Memory B cell (primary cell): ENCODE results near the gene NT5C1B.
A peak's percentile ranks its signal among the peaks of the same experiment; 100 is the strongest.

Experiments
- ATAC-seq: fragments of 150-1000 bp; cut with Tn5 transposase; 2 replicates; pipeline ENCODE4 v1.10.0; 2021; ENCODE audit warnings: low read depth, mild to moderate bottlenecking, moderate library complexity
- DNase-seq, 2 donors: peaks; one replicate each; pipeline ENCODE4 v3.0.0; 2022; ENCODE audit warnings: low spot score in 2 of 2
- H3K27ac Mint-ChIP-seq: one replicate; pipeline ENCODE4 v1.8.0; 2022; ENCODE audit warnings: mild to moderate bottlenecking, moderate library complexity, mixed read lengths
- H3K27me3 Mint-ChIP-seq: one replicate; pipeline ENCODE4 v1.8.0; 2022; ENCODE audit warnings: mixed read lengths
- H3K36me3 Mint-ChIP-seq: one replicate; pipeline ENCODE4 v1.8.0; 2022; ENCODE audit warnings: mild to moderate bottlenecking, mixed read lengths
- H3K4me1 Mint-ChIP-seq: one replicate; pipeline ENCODE4 v1.8.0; 2022; ENCODE audit warnings: mixed read lengths
- H3K4me3 Mint-ChIP-seq: one replicate; pipeline ENCODE4 v1.8.0; 2022; ENCODE audit warnings: mild to moderate bottlenecking, moderate library complexity, mixed read lengths
- H3K9me3 Mint-ChIP-seq: one replicate; pipeline ENCODE4 v1.8.0; 2022; ENCODE audit warnings: mixed read lengths

The NT5C1B gene

GRCh38 chr2:18551623-18552022 lies 37.7 kb downstream of the NT5C1B start:
- Mint-ChIP-seq H3K27ac (no peak overlapping the region), H3K9me3 (no peaks in the 10 kb centered on the region), H3K27me3 (no peaks in the 10 kb centered on the region), H3K4me1 (peaks cover 28% of the 10 kb centered on the region), H3K36me3 (peaks cover 23% of the 10 kb centered on the region), H3K4me3 (no peak overlapping the region)
- ATAC-seq (no peak), DNase-seq (no peak)

DNA sequence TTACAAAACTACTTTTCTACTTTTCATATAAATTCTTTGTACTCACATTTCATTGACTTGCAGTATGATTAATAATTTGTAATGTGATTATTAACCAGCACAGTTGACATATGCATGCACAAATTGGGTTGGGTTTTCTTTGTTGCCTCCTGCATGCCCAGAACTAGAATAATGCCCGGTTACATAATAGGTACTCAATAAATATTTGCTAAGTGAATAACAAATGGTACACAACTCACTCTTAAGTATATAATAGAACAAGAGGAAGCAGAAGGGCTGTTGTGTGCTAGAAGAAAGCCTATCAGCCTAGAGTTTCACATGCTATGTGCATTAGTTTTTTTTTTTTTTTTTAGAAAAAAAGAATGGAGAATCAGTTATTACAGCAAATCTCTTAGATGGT lies 38.2 kb downstream of the NT5C1B start:
- Mint-ChIP-seq H3K27me3 (no peaks in the 10 kb centered on the region), H3K27ac (no peak overlapping the region), H3K4me3 (no peak overlapping the region), H3K9me3 (no peaks in the 10 kb centered on the region), H3K36me3 (peaks cover 21% of the 10 kb centered on the region), H3K4me1 (peaks cover 30% of the 10 kb centered on the region)
- ATAC-seq (no peak), DNase-seq (no peak)

- Mint-ChIP-seq H3K4me1 (peaks cover 32% of the 10 kb centered on the region), H3K27me3 (no peaks in the 10 kb centered on the region), H3K27ac (no peak overlapping the region), H3K4me3 (no peak overlapping the region), H3K36me3 (peaks cover 21% of the 10 kb centered on the region), H3K9me3 (no peaks in the 10 kb centered on the region)
- no peak for DNase-seq
- ATAC-seq, result no peak
Observed at GRCh38 chr2:18550433-18550832, 38.9 kb downstream of the NT5C1B start.

DNA sequence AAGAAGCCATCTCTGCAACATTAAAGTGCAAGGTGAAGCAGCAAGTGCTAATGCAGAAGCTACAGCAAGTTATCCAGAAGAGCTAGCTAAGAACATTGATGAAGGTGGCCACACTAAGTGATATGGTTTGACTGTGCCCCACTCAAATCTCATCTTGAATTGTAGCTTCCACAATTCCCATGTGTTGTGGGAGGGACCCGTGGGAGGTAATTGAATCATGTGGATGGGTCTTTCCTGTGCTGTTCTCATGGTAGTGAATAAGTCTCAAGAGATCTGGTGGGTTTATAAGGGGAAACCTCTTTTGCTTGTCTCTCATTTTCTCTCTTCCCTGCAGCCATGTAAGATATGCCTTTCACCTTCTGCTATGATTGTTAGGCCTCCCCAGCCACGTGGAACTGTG lies 40.3 kb downstream of the NT5C1B start:
- DNase-seq, result no peak
- peak overlapping the region; percentile 29 for H3K27ac Mint-ChIP-seq

DNA sequence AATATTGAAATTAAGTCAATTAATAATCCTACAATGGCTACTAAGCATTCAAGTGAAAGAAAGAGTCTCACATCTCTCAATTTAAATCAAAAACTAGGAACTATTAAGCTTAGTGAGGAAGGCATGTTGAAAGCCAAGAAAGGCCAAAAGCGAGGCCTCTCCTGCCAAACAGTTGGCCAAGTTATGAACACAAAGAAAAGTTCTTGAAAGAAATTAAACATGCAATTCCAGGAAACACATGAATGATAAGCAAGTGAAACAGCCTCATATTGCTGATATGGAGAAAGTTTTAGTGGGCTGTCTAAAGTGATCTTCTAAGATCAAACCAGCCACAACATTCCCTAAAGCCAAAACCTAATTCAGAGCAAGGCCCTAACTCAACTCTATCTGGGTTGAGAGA lies 40.7 kb downstream of the NT5C1B start:
- Mint-ChIP-seq H3K4me1 (peaks cover 26% of the 10 kb centered on the region), H3K36me3 (peaks cover 11% of the 10 kb centered on the region)
- ATAC-seq, result no peak

More for the DNA sequence above, 40.3 kb downstream of the NT5C1B start:
- H3K4me1 Mint-ChIP-seq, result peaks cover 28% of the 10 kb centered on the region
- H3K27me3 Mint-ChIP-seq, result no peaks in the 10 kb centered on the region
- H3K4me3 Mint-ChIP-seq, result no peak overlapping the region
- ATAC-seq, result no peak
- no peaks in the 10 kb centered on the region for H3K9me3 Mint-ChIP-seq
- peaks cover 12% of the 10 kb centered on the region for H3K36me3 Mint-ChIP-seq

DNA sequence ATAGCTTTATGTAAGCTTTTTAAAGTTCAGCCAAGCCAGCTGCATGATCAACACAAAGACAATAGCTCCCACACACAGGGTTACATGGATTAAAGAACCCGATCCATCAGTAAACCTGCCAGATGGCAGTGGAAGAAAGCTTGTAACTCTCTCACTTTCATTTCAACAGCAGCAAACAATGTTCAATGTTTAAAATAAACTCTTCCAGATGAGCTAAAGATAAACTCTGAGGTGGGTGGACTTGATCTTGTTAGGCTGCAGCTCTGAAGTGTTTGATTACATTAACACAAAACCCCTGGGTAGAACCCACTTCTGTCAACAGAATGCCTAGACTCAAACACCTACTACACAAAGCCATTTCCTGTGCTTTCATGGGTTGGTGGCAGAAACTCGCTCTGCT lies 42.8 kb downstream of the NT5C1B start:
- DNase-seq (no peak), ATAC-seq (no peak)
- Mint-ChIP-seq H3K4me3 (no peak overlapping the region), H3K27ac (no peak overlapping the region), H3K36me3 (peaks cover 12% of the 10 kb centered on the region), H3K9me3 (peaks cover 2% of the 10 kb centered on the region), H3K4me1 (peaks cover 23% of the 10 kb centered on the region), H3K27me3 (peaks cover 2% of the 10 kb centered on the region)

More for the DNA sequence above, 40.7 kb downstream of the NT5C1B start:
- H3K27ac Mint-ChIP-seq, result peak overlapping the region; percentile 29
- H3K4me3 Mint-ChIP-seq, result no peak overlapping the region
- H3K27me3 Mint-ChIP-seq, result no peaks in the 10 kb centered on the region
- H3K9me3 Mint-ChIP-seq, result no peaks in the 10 kb centered on the region
- no peak for DNase-seq

GRCh38 chr2:18545384-18545783 lies 44.0 kb downstream of the NT5C1B start:
- H3K4me3 Mint-ChIP-seq, result no peak overlapping the region
- no peak for ATAC-seq
- no peak for DNase-seq
- no peak overlapping the region for H3K27ac Mint-ChIP-seq
- peaks cover 21% of the 10 kb centered on the region for H3K4me1 Mint-ChIP-seq
- peaks cover 6% of the 10 kb centered on the region for H3K9me3 Mint-ChIP-seq
- peaks cover 2% of the 10 kb centered on the region for H3K27me3 Mint-ChIP-seq
- peaks cover 17% of the 10 kb centered on the region for H3K36me3 Mint-ChIP-seq

GRCh38 chr2:18544171-18544570 lies 45.2 kb downstream of the NT5C1B start:
- Mint-ChIP-seq H3K27me3 (peaks cover 2% of the 10 kb centered on the region), H3K9me3 (peaks cover 8% of the 10 kb centered on the region), H3K27ac (no peak overlapping the region), H3K36me3 (peaks cover 14% of the 10 kb centered on the region), H3K4me3 (no peak overlapping the region), H3K4me1 (peaks cover 14% of the 10 kb centered on the region)
- ATAC-seq (no peak), DNase-seq (no peak)

DNA sequence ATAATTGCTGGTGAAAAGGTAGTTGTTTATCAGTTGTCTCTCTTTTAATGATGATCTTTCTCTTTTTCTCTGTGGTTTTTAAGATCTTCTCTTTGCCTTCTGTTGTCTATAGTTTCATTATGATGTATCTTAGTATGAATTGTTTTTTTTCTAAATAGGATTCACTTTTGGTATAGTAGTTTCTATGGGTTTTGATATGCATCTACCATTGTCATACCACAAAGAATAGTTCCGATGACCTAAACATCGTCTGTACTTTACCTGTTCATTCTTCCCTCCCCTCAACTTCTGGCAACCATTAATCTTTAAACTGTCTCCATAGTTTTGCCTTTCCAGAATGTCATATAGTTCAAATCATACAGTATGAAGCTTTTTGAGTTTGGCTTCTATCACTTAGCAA lies 48.5 kb downstream of the NT5C1B start:
- Mint-ChIP-seq H3K9me3 (peaks cover 8% of the 10 kb centered on the region), H3K4me3 (no peak overlapping the region), H3K27me3 (peaks cover 2% of the 10 kb centered on the region), H3K4me1 (no peaks in the 10 kb centered on the region), H3K27ac (no peak overlapping the region), H3K36me3 (peaks cover 11% of the 10 kb centered on the region)
- ATAC-seq (no peak), DNase-seq (no peak)

- H3K27me3 Mint-ChIP-seq, result peaks cover 5% of the 10 kb centered on the region
- no peak for ATAC-seq
Observed at GRCh38 chr2:18536697-18537096, 52.7 kb downstream of the NT5C1B start.

DNA sequence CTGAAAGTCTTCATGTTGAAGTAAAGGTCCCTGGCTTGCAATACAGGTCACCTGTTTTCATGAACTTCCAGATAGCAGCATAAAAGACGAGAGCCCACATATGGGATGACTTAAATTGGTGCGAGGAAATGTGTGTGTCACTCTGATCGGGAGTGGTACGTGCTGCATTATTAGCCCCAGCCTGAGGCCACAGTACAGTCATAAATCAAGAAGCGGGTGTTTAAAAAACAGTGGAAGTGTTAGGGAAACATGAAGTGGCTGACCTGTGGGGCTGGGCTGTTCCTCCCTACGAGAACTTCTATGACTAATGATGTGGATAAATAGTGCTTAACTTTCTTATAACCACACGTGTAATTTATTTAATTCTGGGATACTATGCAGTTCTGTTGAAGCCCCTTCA lies 53.3 kb downstream of the NT5C1B start:
- peaks cover 5% of the 10 kb centered on the region for H3K27me3 Mint-ChIP-seq
- H3K9me3 Mint-ChIP-seq, result peaks cover 6% of the 10 kb centered on the region
- no peak for ATAC-seq
- DNase-seq, result no peak
- H3K36me3 Mint-ChIP-seq, result peaks cover 4% of the 10 kb centered on the region
- no peaks in the 10 kb centered on the region for H3K4me1 Mint-ChIP-seq
- no peak overlapping the region for H3K27ac Mint-ChIP-seq
- H3K4me3 Mint-ChIP-seq, result no peak overlapping the region

More at GRCh38 chr2:18536697-18537096, 52.7 kb downstream of the NT5C1B start:
- H3K27ac Mint-ChIP-seq, result no peak overlapping the region
- H3K36me3 Mint-ChIP-seq, result peaks cover 8% of the 10 kb centered on the region
- DNase-seq, result no peak
- H3K4me3 Mint-ChIP-seq, result no peak overlapping the region
- H3K9me3 Mint-ChIP-seq, result peaks cover 6% of the 10 kb centered on the region
- no peaks in the 10 kb centered on the region for H3K4me1 Mint-ChIP-seq

- Mint-ChIP-seq H3K4me3 (no peak overlapping the region), H3K4me1 (no peaks in the 10 kb centered on the region), H3K36me3 (no peaks in the 10 kb centered on the region), H3K9me3 (no peaks in the 10 kb centered on the region), H3K27me3 (peaks cover 9% of the 10 kb centered on the region), H3K27ac (no peak overlapping the region)
- ATAC-seq (no peak), DNase-seq (no peak)
Observed at GRCh38 chr2:18531194-18531593, 58.2 kb downstream of the NT5C1B start.

DNA sequence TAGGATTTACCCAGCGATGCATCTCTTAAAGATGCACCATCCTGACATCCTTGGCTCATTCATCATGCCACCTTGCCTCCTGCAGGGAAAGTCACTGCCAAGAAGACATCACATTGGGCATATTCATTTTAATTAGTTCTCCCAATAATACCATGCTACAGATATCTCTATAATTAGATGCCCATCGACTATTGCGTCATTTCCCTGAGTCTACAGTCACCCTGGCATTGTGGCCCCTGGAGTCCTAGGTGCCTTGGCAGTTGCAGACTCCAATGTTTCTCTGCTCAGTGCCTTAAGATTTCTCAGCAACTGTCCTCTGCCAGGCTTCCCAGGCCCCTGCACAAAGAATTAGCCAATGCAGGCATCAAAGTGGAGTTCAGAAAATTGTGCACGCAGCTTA lies 61.5 kb downstream of the NT5C1B start:
- ATAC-seq, result no peak
- H3K27me3 Mint-ChIP-seq, result peaks cover 4% of the 10 kb centered on the region

DNA sequence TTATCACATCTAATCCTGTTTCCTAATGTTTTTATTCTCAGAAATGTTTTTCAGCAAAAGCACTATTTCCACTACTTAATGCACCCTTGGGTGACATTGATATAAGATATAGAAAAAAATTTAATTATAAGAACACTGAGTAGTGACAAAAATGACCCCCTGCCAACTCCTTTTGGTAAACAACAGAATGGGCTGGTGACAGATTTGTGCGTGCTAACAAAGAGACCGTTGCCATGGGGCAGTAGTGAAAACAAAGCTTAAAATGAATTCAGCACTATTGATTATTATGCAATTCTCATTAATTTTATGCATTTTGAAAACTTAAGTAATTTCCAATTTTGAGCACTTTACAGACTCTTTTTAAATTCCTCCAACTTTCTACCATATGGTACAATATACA lies 62.0 kb downstream of the NT5C1B start:
- no peaks in the 10 kb centered on the region for H3K4me1 Mint-ChIP-seq
- no peaks in the 10 kb centered on the region for H3K9me3 Mint-ChIP-seq
- ATAC-seq, result no peak
- DNase-seq, result no peak
- H3K27ac Mint-ChIP-seq, result no peak overlapping the region
- no peaks in the 10 kb centered on the region for H3K36me3 Mint-ChIP-seq
- H3K4me3 Mint-ChIP-seq, result no peak overlapping the region
- H3K27me3 Mint-ChIP-seq, result peaks cover 4% of the 10 kb centered on the region

More for the DNA sequence above, 61.5 kb downstream of the NT5C1B start:
- Mint-ChIP-seq H3K4me1 (no peaks in the 10 kb centered on the region), H3K4me3 (no peak overlapping the region), H3K36me3 (no peaks in the 10 kb centered on the region), H3K9me3 (no peaks in the 10 kb centered on the region), H3K27ac (no peak overlapping the region)
- DNase-seq, result no peak

- Mint-ChIP-seq H3K4me3 (no peak overlapping the region), H3K9me3 (no peaks in the 10 kb centered on the region), H3K36me3 (no peaks in the 10 kb centered on the region), H3K4me1 (no peaks in the 10 kb centered on the region), H3K27ac (no peak overlapping the region), H3K27me3 (peaks cover 4% of the 10 kb centered on the region)
- no peak for DNase-seq
- no peak for ATAC-seq
Observed at GRCh38 chr2:18526429-18526828, 62.9 kb downstream of the NT5C1B start.
